ENCODE data around the gene YPEL3. TPM values are rescaled to one million over a fixed set of nuclear protein-coding genes. Genes with fewer than 3 reads are reported as not detected.

YPEL3 gene
- total RNA-seq, 1 experiment from 2014 or later: 52.7 TPM

- TF ChIP-seq HMGA2 (CRISPR knock-in tag; IDR thresholded peaks at IDR 0.05): peak; percentile 52; the same call in 1 of the 2 replicates
- TF ChIP-seq ESRRA (CRISPR knock-in tag; IDR thresholded peaks at IDR 0.05; ENCODE audit: borderline replicate concordance): 0 out of 2 replicates have a peak, but pooled peaks have one; percentile 63
- no peak for TF ChIP-seq ATF1 (CRISPR knock-in tag; IDR thresholded peaks at IDR 0.05)
- TF ChIP-seq ATF3 (CRISPR knock-in tag; conservative IDR thresholded peaks at IDR 0.05): no peak
Observed at GRCh38 chr16:30052671-30053372, 43.2 kb downstream of the YPEL3 start (continued).

- H3K4me1 Mint-ChIP-seq: peaks cover 14% of the 10 kb centered on the region
- no peaks in the 10 kb centered on the region for H3K9me3 Mint-ChIP-seq
- no peaks in the 10 kb centered on the region for H3K36me3 Mint-ChIP-seq
- peaks cover 40% of the 10 kb centered on the region for H3K27me3 Mint-ChIP-seq (ENCODE audit: low read depth)
- TF ChIP-seq RELA (CRISPR knock-in tag; IDR thresholded peaks at IDR 0.05; ENCODE audit: borderline replicate concordance): no peak
- TF ChIP-seq ZMAT4 (CRISPR knock-in tag; IDR thresholded peaks at IDR 0.05): no peak
- TF ChIP-seq IRF2 (CRISPR knock-in tag; IDR thresholded peaks at IDR 0.05; ENCODE audit: borderline replicate concordance, low read depth): no peak
- no peak for TF ChIP-seq E2F4 (CRISPR knock-in tag; IDR thresholded peaks at IDR 0.05; ENCODE audit: borderline replicate concordance, low read depth)
- no peak for TF ChIP-seq SMAD3 (CRISPR knock-in tag; IDR thresholded peaks at IDR 0.05; ENCODE audit: borderline replicate concordance)
- TF ChIP-seq SMAD4 (CRISPR knock-in tag; IDR thresholded peaks at IDR 0.05): no peak
- no peak for TF ChIP-seq ESRRA (CRISPR knock-in tag; IDR thresholded peaks at IDR 0.05; ENCODE audit: borderline replicate concordance)
- TF ChIP-seq TEAD4 (CRISPR knock-in tag; IDR thresholded peaks at IDR 0.05): no peak
- no peak for TF ChIP-seq AFF4 (CRISPR knock-in tag; IDR thresholded peaks at IDR 0.05; ENCODE audit: borderline replicate concordance)
- no peak for TF ChIP-seq NFATC4 (CRISPR knock-in tag; IDR thresholded peaks at IDR 0.05)
- TF ChIP-seq JUN (CRISPR knock-in tag; IDR thresholded peaks at IDR 0.05): no peak
- no peak for TF ChIP-seq JAZF1 (CRISPR knock-in tag; IDR thresholded peaks at IDR 0.05)
- no peak for TF ChIP-seq FOXP1 (CRISPR knock-in tag; IDR thresholded peaks at IDR 0.05; ENCODE audit: borderline replicate concordance)
- TF ChIP-seq ZNF121 (CRISPR knock-in tag; IDR thresholded peaks at IDR 0.05): no peak
- POLR2A ChIA-PET: no interaction called here
- ATAC-seq (no peak), DNase-seq (ENCODE audit: low spot score) (no peak)
- 0 out of 2 replicates have a peak overlapping the region, but pooled peaks have one; percentile 93 for H3K27ac Mint-ChIP-seq
- CTCF ChIA-PET: interaction anchor here (0.6 to 1.0 kb wide), 3 partner anchors 19 to 550 kb away, joined by 3 to 4 read pairs (median 4); no protein-coding TSS in a partner anchor
- H3K4me3 Mint-ChIP-seq: peak overlapping the region; percentile 52
Observed at GRCh38 chr16:30051518-30051917, 44.5 kb downstream of the YPEL3 start.

GRCh38 chr16:30049871-30050270 lies 46.1 kb downstream of the YPEL3 start:
- CTCF ChIA-PET: interaction anchor here (0.8 to 2.0 kb wide), 3 partner anchors 17 to 42 kb away, joined by 3 to 16 read pairs (median 6); partner anchors contain the start of gene TLCD3B

More at GRCh38 chr16:30049871-30050270, 46.1 kb downstream of the YPEL3 start:
- Mint-ChIP-seq H3K27me3 (ENCODE audit: low read depth) (peaks cover 42% of the 10 kb centered on the region), H3K36me3 (no peaks in the 10 kb centered on the region), H3K27ac (no peak overlapping the region), H3K4me3 (no peak overlapping the region), H3K4me1 (peaks cover 10% of the 10 kb centered on the region), H3K9me3 (no peaks in the 10 kb centered on the region)
- POLR2A ChIA-PET: no interaction called here
- ATAC-seq (no peak), DNase-seq (ENCODE audit: low spot score) (no peak)
- TF ChIP-seq TEAD4 (CRISPR knock-in tag; IDR thresholded peaks at IDR 0.05): no peak
- no peak for TF ChIP-seq NFE2L1 (CRISPR knock-in tag; IDR thresholded peaks at IDR 0.05)
- TF ChIP-seq KAT7 (CRISPR knock-in tag; IDR thresholded peaks at IDR 0.05; ENCODE audit: borderline replicate concordance): no peak
- TF ChIP-seq ZNF416 (CRISPR knock-in tag; IDR thresholded peaks at IDR 0.05): no peak

Data from WTC11 (cell line).